OCI-LY3 (cell line): ENCODE data around the gene DDX59.

Source experiments
- EZH2phosphoT487 ChIP-seq: fragments of 200-600 bp; shearing (Covaris generic); IDR thresholded peaks from 2 replicates; pipeline ENCODE4 v1.6.1; 2018; ENCODE audit warnings: antibody characterized with exemption, mixed run types, low read depth
- TF ChIP-seq, protein P1 (sequence below): fragments of 200-600, 300-600 bp; sonication (generic); IDR thresholded peaks from 2 replicates; pipeline ENCODE4 v1.5.1; 2014; ENCODE audit warnings: antibody characterized with exemption, low read length, low read depth

DNA sequence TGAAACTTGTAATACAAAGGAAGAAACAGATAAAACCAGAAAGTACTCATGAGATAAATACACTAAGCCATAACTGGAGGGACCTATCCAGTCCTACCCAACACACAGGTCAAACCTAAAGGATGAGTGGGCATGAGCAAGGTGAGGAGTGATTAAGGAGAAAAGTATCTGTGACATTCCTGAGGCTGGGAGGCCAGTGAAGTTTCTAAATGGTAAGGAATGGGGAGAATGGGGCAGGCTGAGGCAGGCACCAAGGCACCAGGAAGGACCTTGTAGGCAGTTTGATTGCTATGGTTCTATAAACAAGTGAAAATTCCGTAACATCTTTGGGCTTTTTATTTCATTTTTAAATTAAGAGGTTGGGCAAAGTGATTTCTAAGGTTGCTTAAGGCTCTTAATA lies 10.4 kb downstream of the DDX59 start:
- TF ChIP-seq, protein P1, sequence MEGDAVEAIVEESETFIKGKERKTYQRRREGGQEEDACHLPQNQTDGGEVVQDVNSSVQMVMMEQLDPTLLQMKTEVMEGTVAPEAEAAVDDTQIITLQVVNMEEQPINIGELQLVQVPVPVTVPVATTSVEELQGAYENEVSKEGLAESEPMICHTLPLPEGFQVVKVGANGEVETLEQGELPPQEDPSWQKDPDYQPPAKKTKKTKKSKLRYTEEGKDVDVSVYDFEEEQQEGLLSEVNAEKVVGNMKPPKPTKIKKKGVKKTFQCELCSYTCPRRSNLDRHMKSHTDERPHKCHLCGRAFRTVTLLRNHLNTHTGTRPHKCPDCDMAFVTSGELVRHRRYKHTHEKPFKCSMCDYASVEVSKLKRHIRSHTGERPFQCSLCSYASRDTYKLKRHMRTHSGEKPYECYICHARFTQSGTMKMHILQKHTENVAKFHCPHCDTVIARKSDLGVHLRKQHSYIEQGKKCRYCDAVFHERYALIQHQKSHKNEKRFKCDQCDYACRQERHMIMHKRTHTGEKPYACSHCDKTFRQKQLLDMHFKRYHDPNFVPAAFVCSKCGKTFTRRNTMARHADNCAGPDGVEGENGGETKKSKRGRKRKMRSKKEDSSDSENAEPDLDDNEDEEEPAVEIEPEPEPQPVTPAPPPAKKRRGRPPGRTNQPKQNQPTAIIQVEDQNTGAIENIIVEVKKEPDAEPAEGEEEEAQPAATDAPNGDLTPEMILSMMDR, result no peak
- TF ChIP-seq EZH2phosphoT487, result no peak
